G401 (cell line): ENCODE measurements around the gene PRDM16. TPM values are rescaled to one million over a fixed set of nuclear protein-coding genes. Genes with fewer than 3 reads are reported as not detected.

Experiments used
- DNase-seq: peaks from one replicate; pipeline ENCODE4 v3.0.0-alpha.2; 2015; ENCODE audit warnings: low spot score
- in situ Hi-C: cut with HindIII; loops from 2 replicates; pipeline ENCODE4 v1.10.0; 2016; ENCODE audit warnings: low sequenced_read_pairs, mixed read lengths
- total RNA-seq: library from RNA; depleted of rRNA; stranded (reverse); fragments of >200 nt; shearing (Covaris generic); gene quantifications from 2 replicates; pipeline ENCODE4 v1.2.3, GENCODE V29; 2014

Gene PRDM16
- total RNA-seq, 1 experiment from 2014 or later, result 2.8 TPM

GRCh38 chr1:3465935-3466321 lies 396.9 kb downstream of the PRDM16 start:
- no peak for DNase-seq
- in situ Hi-C loops, result no loop called here

DNA sequence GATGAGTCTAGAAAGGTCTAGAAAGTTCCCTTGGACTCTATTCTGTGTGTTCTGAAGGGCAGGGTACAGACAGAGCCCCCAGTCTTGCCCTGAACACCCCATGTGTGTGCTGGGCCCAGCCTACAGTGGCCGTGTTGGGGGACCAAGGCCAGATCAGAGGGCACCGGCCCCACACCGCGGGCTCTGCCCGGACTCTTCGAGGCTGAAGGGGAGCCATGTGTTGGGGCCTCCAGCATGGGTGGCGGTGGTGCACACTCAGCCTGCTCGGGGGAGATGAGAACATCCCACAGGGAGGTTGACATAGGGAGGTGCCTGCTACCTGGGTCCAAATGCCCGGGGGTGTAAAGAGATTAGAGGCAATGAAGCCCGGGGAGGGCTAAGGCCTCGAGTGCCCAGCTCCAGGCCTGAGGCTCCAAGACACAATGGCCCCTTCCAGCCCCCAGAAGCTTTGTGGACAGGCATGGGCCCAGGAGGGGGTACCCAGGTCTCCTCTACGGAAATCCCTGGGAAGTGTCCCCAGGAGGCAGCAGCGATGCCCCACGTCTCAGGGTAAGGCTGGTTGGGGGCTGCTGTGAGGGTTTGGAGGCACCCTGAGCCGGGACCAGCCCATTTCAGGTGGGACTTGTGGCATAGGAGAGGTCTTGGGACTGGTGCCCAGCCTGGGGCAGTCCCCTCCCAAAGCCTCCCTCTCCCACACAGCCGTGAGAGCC lies 397.5 kb downstream of the PRDM16 start:
- in situ Hi-C loops, result no loop called here
- DNase-seq, result no peak

DNA sequence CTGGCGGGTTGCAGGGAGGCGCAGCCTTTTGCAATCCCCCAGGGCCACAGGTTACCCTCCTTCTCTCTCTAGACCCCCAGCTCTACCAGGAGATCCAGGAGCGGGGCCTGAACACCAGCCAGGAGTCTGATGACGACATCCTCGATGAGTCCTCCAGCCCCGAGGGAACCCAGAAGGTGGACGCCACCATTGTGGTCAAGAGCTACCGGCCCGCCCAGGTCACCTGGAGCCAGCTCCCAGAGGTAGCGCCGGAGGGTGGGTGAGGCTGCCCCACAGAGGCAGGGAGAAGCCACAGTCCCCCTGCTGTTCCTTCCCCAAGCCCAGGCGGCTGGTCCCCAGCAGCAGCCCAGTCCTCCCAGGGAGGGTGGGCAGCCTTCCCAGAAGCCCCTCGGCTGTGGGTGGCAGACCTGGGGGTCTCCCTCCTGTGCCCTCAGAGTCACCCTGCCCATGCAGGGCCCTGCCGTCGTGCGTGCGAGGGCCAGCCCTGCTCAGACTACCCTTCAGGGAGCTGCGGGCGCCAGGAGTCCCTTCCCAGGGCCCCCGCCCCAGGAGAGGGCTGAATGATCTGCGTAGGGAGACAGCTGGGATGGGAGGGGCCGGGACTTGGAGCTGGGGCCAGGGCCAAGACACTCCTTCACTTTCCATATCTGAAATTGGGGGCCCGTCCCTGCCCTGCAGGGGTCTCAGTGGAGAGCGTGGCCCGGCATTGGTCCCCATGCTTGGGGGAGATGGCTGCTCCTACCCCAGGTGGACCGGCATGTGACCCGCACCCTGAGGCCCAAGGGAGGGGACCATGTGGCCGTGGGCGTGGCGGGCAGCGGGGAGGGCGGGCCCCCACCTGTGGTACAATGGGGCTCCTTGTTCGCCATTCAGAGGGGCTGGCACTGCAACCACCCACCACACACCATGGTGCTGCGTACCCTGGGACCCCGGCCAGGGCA lies 398.4 kb downstream of the PRDM16 start:
- no peak for DNase-seq
- in situ Hi-C loops, result no loop called here

- no peak for DNase-seq
- in situ Hi-C loops, result no loop called here
Observed at GRCh38 chr1:3468236-3469103, 399.5 kb downstream of the PRDM16 start.

- DNase-seq, result no peak
- in situ Hi-C loops, result no loop called here
Observed at GRCh38 chr1:3469104-3469848, 400.3 kb downstream of the PRDM16 start.

GRCh38 chr1:3469849-3470649 lies 401.0 kb downstream of the PRDM16 start:
- in situ Hi-C loops, result no loop called here
- no peak for DNase-seq

DNA sequence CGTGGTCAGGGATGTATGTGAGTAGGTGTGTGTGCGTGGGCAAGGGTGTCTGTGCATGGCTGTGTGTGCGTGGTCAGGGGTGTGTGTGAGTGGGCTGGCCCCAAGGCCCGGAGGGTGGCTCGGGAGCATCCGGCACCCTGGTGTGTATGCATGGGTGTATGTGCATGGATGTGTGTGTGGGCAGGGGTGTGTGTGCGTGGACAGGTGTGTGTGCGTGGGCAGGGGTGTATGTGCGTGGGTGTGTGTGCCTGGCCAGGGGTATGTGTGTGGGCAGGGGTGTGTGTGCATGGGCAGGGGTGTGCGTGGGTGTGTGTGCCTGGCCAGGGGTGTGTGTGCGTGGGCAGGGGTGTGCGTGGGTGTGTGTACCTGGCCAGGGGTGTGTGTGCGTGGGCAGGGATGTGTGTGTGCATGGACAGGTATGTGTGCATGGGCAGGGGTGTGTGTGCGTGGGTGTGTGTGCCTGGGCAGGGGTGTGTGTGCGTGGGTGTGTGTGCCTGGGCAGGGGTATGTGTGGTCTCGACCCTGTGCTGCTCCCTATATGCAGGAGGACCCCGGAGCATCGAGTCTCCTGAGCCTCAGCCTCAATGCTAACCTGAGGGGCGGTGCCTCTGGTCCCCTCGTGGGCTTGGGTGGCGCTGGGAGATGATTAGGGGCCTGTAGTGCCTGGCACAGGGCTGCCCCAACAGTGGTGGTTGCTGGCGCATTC lies 401.8 kb downstream of the PRDM16 start:
- no peak for DNase-seq
- in situ Hi-C loops, result no loop called here

- DNase-seq, result no peak
- in situ Hi-C loops, result no loop called here
Observed at GRCh38 chr1:3471356-3472087, 402.5 kb downstream of the PRDM16 start.

- in situ Hi-C loops, result no loop called here
- no peak for DNase-seq
Observed at GRCh38 chr1:3472088-3472850, 403.3 kb downstream of the PRDM16 start.

DNA sequence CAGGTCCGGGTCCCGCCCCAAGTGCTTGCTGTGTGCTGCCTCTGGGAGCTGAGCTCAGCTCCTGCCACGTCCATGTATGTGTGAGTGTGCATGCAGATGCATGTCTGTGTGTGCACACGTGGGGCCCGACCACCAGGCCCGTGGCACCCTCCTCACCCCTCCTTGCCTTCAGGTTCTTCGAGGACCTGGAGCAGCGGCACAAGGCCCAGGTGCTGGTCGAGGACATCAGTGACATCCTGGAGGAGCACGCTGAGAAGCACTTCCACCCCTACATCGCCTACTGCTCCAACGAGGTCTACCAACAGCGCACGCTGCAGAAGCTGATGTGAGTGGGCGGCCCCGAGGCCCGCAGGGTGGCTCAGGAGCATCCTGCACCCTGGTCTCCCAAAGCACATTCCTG lies 403.9 kb downstream of the PRDM16 start:
- in situ Hi-C loops, result no loop called here
- no peak for DNase-seq

GRCh38 chr1:3473381-3473844 lies 404.4 kb downstream of the PRDM16 start:
- in situ Hi-C loops, result no loop called here
- no peak for DNase-seq

- in situ Hi-C loops, result no loop called here
- DNase-seq, result no peak
Observed at GRCh38 chr1:3474016-3474415, 405.0 kb downstream of the PRDM16 start.

GRCh38 chr1:3474421-3474820 lies 405.4 kb downstream of the PRDM16 start:
- in situ Hi-C loops, result no loop called here
- DNase-seq, result no peak

- DNase-seq, result no peak
- in situ Hi-C loops, result no loop called here
Observed at GRCh38 chr1:3475839-3476573, 407.0 kb downstream of the PRDM16 start.

GRCh38 chr1:3476666-3477065 lies 407.7 kb downstream of the PRDM16 start:
- DNase-seq, result no peak

More at GRCh38 chr1:3476666-3477065, 407.7 kb downstream of the PRDM16 start:
- in situ Hi-C loops, result no loop called here
